HEK293 (cell line): ENCODE measurements around the gene ATE1.

ENCODE experiments used
- CTCF ChIA-PET: fragments of 350-600 bp; formaldehyde crosslinking; extraction: SDS; loops from one replicate; lab custom pipeline; 2021; ENCODE audit warnings: antibody characterized with exemption; lab: Yijun Ruan, JAX
- POLR2A ChIA-PET: fragments of 300-600 bp; formaldehyde crosslinking; extraction: SDS; loops from one replicate; lab custom pipeline; 2020; ENCODE audit warnings: antibody characterized with exemption, inconsistent platforms; lab: Yijun Ruan, JAX
- H3K27ac ChIP-seq: fragments of 200-500 bp; sonication (Bioruptor generic); 2 replicates; pipeline ENCODE4 v1.5.1; 2014; ENCODE audit warnings: low read depth, low read length, control low read depth, inconsistent platforms; ENCODE audit errors: extremely low read depth
- H3K36me3 ChIP-seq, 2 experiments: fragments of 200-500 bp in 1 of 2; sonication (Bioruptor generic) in 1 of 2; 1 replicate in 1 of 2; 2 replicates in 1 of 2; pipeline ENCODE4 v1.5.1; 2014 to 2017; ENCODE audit warnings: inconsistent platforms in 2 of 2, low read length in 2 of 2; ENCODE audit not compliant: control insufficient read depth in 2 of 2, insufficient read depth in 1 of 2
- H3K4me1 ChIP-seq: fragments of 200-500 bp; sonication (Bioruptor generic); 2 replicates; pipeline ENCODE4 v1.5.1; 2014; ENCODE audit warnings: mild to moderate bottlenecking, low read length, inconsistent platforms; ENCODE audit not compliant: control insufficient read depth, insufficient read depth
- H3K4me3 ChIP-seq: 2 replicates; pipeline ENCODE4 v1.5.1; 2011; ENCODE audit warnings: low read depth, mild to moderate bottlenecking, control low read depth, low read length, moderate library complexity
- H3K9me3 ChIP-seq: fragments of 200-500 bp; sonication (Bioruptor generic); 2 replicates; pipeline ENCODE4 v1.5.1; 2014; ENCODE audit warnings: low read depth, low read length, inconsistent platforms; ENCODE audit not compliant: control insufficient read depth, insufficient read depth
- ATF2 ChIP-seq: fragments of 450-650 bp; formaldehyde crosslinking; IDR thresholded peaks from 2 replicates; pipeline ENCODE4 v1.5.1; 2016; ENCODE audit warnings: missing biosample characterization, missing genetic modification characterization, low read depth
- EGR2 ChIP-seq: fragments of 450-650 bp; formaldehyde crosslinking; IDR thresholded peaks from 2 replicates; pipeline ENCODE4 v1.5.1; 2016; ENCODE audit warnings: low read depth, missing biosample characterization, missing genetic modification characterization
- GLI2 ChIP-seq: fragments of 450-650 bp; formaldehyde crosslinking; IDR thresholded peaks from 2 replicates; pipeline ENCODE4; 2017; ENCODE audit warnings: missing biosample characterization, missing genetic modification characterization, low read depth, borderline replicate concordance
- KLF9 ChIP-seq: fragments of 450-650 bp; formaldehyde crosslinking; IDR thresholded peaks from 2 replicates; pipeline ENCODE4 v1.5.1; 2016; ENCODE audit warnings: missing biosample characterization, missing genetic modification characterization, low read depth
- PATZ1 ChIP-seq: fragments of 450-650 bp; formaldehyde crosslinking; IDR thresholded peaks from 2 replicates; pipeline ENCODE4 v1.5.1; 2016; ENCODE audit warnings: missing biosample characterization, missing genetic modification characterization
- PRDM4 ChIP-seq: fragments of 450-650 bp; formaldehyde crosslinking; IDR thresholded peaks from 2 replicates; pipeline ENCODE4 v1.5.1; 2017; ENCODE audit warnings: missing biosample characterization, missing genetic modification characterization
- PRDM6 ChIP-seq: fragments of 450-650 bp; formaldehyde crosslinking; IDR thresholded peaks from 2 replicates; pipeline ENCODE4 v1.5.1; 2017; ENCODE audit warnings: missing biosample characterization, missing genetic modification characterization
- REPIN1 ChIP-seq: fragments of 450-650 bp; formaldehyde crosslinking; IDR thresholded peaks from 2 replicates; pipeline ENCODE4 v1.5.1; 2017; ENCODE audit warnings: missing biosample characterization, missing genetic modification characterization, low read depth
- WT1 ChIP-seq: fragments of 450-650 bp; formaldehyde crosslinking; IDR thresholded peaks from 2 replicates; pipeline ENCODE4 v1.5.1; 2016; ENCODE audit warnings: missing biosample characterization, missing genetic modification characterization
- ZEB2 ChIP-seq: fragments of 450-650 bp; formaldehyde crosslinking; IDR thresholded peaks from 2 replicates; pipeline ENCODE4 v1.5.1; 2016; ENCODE audit warnings: missing biosample characterization, missing genetic modification characterization
- ZFHX2 ChIP-seq: fragments of 450-650 bp; formaldehyde crosslinking; conservative IDR thresholded peaks from 2 replicates; pipeline ENCODE4 v1.5.1; 2016; ENCODE audit warnings: missing biosample characterization, missing genetic modification characterization
- ZNF121 ChIP-seq: fragments of 450-650 bp; formaldehyde crosslinking; IDR thresholded peaks from 2 replicates; pipeline ENCODE4 v1.5.1; 2016; ENCODE audit warnings: missing biosample characterization, missing genetic modification characterization
- ZNF175 ChIP-seq: fragments of 450-650 bp; formaldehyde crosslinking; IDR thresholded peaks from 2 replicates; pipeline ENCODE4 v1.5.1; 2016; ENCODE audit warnings: missing biosample characterization, missing genetic modification characterization
- ZNF398 ChIP-seq: fragments of 450-650 bp; formaldehyde crosslinking; IDR thresholded peaks from 2 replicates; pipeline ENCODE4 v1.5.1; 2017; ENCODE audit warnings: missing biosample characterization, missing genetic modification characterization
- ZNF404 ChIP-seq: fragments of 450-650 bp; formaldehyde crosslinking; IDR thresholded peaks from 2 replicates; pipeline ENCODE4 v1.5.1; 2017; ENCODE audit warnings: missing biosample characterization, missing genetic modification characterization
- ZNF423 ChIP-seq: fragments of 450-650 bp; formaldehyde crosslinking; IDR thresholded peaks from 2 replicates; pipeline ENCODE4 v1.5.1; 2016; ENCODE audit warnings: missing biosample characterization, missing genetic modification characterization
- ZNF488 ChIP-seq: fragments of 450-650 bp; formaldehyde crosslinking; IDR thresholded peaks from 2 replicates; pipeline ENCODE4 v1.5.1; 2016; ENCODE audit warnings: missing biosample characterization, missing genetic modification characterization
- ZNF585B ChIP-seq: fragments of 450-650 bp; formaldehyde crosslinking; IDR thresholded peaks from 2 replicates; pipeline ENCODE4 v1.5.1; 2016; ENCODE audit warnings: missing biosample characterization, missing genetic modification characterization
- ZNF621 ChIP-seq: fragments of 450-650 bp; formaldehyde crosslinking; IDR thresholded peaks from 2 replicates; pipeline ENCODE4 v1.5.1; 2017; ENCODE audit warnings: missing biosample characterization, missing genetic modification characterization
- ZNF76 ChIP-seq: fragments of 450-650 bp; formaldehyde crosslinking; IDR thresholded peaks from 2 replicates; pipeline ENCODE4; 2016; ENCODE audit warnings: low read depth, missing biosample characterization, missing genetic modification characterization, borderline replicate concordance
- ZNF785 ChIP-seq: fragments of 450-650 bp; formaldehyde crosslinking; IDR thresholded peaks from 2 replicates; pipeline ENCODE4 v1.5.1; 2016; ENCODE audit warnings: missing biosample characterization, missing genetic modification characterization
- ZSCAN4 ChIP-seq: fragments of 450-650 bp; formaldehyde crosslinking; IDR thresholded peaks from 2 replicates; pipeline ENCODE4 v1.5.1; 2017; ENCODE audit warnings: missing biosample characterization, missing genetic modification characterization

The ATE1 gene

GRCh38 chr10:121833387-121833786 is 94.4 kb downstream of the ATE1 start (continued):
- no peak for TF ChIP-seq ZNF621
- no peak for TF ChIP-seq ZNF76
- TF ChIP-seq ZNF404 (tag by site-specific recombination): no peak
- TF ChIP-seq GLI2 (tag by site-specific recombination): no peak
- no peak for TF ChIP-seq ZNF488 (tag by site-specific recombination)
- no peak for TF ChIP-seq EGR2 (tag by site-specific recombination)
- TF ChIP-seq ZEB2 (tag by site-specific recombination): peak; percentile 17; the same call in 1 of the 2 replicates
- TF ChIP-seq PATZ1: 0 out of 2 replicates have a peak, but pooled peaks have one; percentile 18
- TF ChIP-seq ZNF398 (tag by site-specific recombination): peak; percentile 52

GRCh38 chr10:121832647-121833046 is 95.2 kb downstream of the ATE1 start:
- Histone ChIP-seq H3K36me3 (peaks cover 0 to 8% of the 10 kb centered on the region in 2 experiments; a peak in 1 of 3 replicates), H3K4me1 (peaks cover 36% of the 10 kb centered on the region), H3K4me3 (no peak overlapping the region), H3K9me3 (no peaks in the 10 kb centered on the region), H3K27ac (no peak overlapping the region)
- ChIA-PET CTCF (interaction anchor here (0.6 to 2.0 kb wide), 4 partner anchors 8 to 883 kb away, joined by 3 to 7 read pairs (median 4); no protein-coding TSS in a partner anchor), POLR2A (no interaction called here)
- no peak for TF ChIP-seq ATF2 (tag by site-specific recombination)

- H3K4me3 ChIP-seq: no peak overlapping the region
- no peaks in the 10 kb centered on the region for H3K9me3 ChIP-seq
- peaks cover 0 to 8% of the 10 kb centered on the region in 2 experiments; a peak in 2 of 3 replicates for H3K36me3 ChIP-seq
- H3K4me1 ChIP-seq: peaks cover 36% of the 10 kb centered on the region
- H3K27ac ChIP-seq: no peak overlapping the region
- POLR2A ChIA-PET: no interaction called here
- CTCF ChIA-PET: interaction anchor here (0.9 to 2.0 kb wide), 4 partner anchors 8 to 882 kb away, joined by 3 to 7 read pairs (median 5); no protein-coding TSS in a partner anchor
- TF ChIP-seq PRDM6 (peak; percentile 98), KLF9 (tag by site-specific recombination) (peak; percentile 25; the same call in 1 of the 2 replicates), ZNF423 (tag by site-specific recombination) (no peak), PRDM4 (tag by site-specific recombination) (peak; percentile 91), REPIN1 (no peak), ZFHX2 (tag by site-specific recombination) (no peak), ZSCAN4 (tag by site-specific recombination) (peak; percentile 71), ZNF175 (tag by site-specific recombination) (no peak), ZNF585B (tag by site-specific recombination) (no peak), ZNF121 (tag by site-specific recombination) (no peak), ZNF785 (tag by site-specific recombination) (no peak), WT1 (tag by site-specific recombination) (peak; percentile 98)
Measured at GRCh38 chr10:121831777-121832176, 96.1 kb downstream of the ATE1 start.
